BJ (cell line): ENCODE results near the gene TPRX1. TPM values are rescaled to one million over a fixed set of nuclear protein-coding genes. Genes with fewer than 3 reads are reported as not detected.

Source experiments
- CTCF ChIA-PET: fragments of 350-600 bp; formaldehyde crosslinking; extraction: SDS; loops from one replicate; lab custom pipeline; 2021; ENCODE audit warnings: antibody characterized with exemption, inconsistent platforms; lab: Yijun Ruan, JAX
- POLR2A ChIA-PET: fragments of 300-600 bp; sonication (Branson Sonifier 250); formaldehyde crosslinking; extraction: SDS; loops from one replicate; lab custom pipeline; 2021; ENCODE audit warnings: antibody characterized with exemption; lab: Charles Lee
- DNase-seq: peaks from one replicate; pipeline ENCODE4 v3.0.0-alpha.2; 2011; ENCODE audit warnings: low read depth
- H3K27me3 ChIP-seq: 2 replicates; pipeline ENCODE4 v1.6.0; 2011; ENCODE audit warnings: low read length; ENCODE audit not compliant: control insufficient read depth, insufficient read depth
- H3K36me3 ChIP-seq: 2 replicates; pipeline ENCODE4 v1.5.1; 2011; ENCODE audit warnings: low read length; ENCODE audit not compliant: control insufficient read depth, insufficient read depth
- H3K4me3 ChIP-seq: 2 replicates; pipeline ENCODE4 v1.5.1; 2011; ENCODE audit warnings: low read depth, mild to moderate bottlenecking, control low read depth, low read length
- polyA plus RNA-seq: library from polyadenylated mRNA; depleted of rRNA; stranded (reverse); fragments of >200 nt; gene quantifications from 2 replicates; pipeline ENCODE4 v1.2.3, GENCODE V29; 2011
- TF ChIP-seq, protein P1 (sequence below): IDR thresholded peaks from 2 replicates; pipeline ENCODE4 v1.5.1; 2011; ENCODE audit warnings: low read depth, mild to moderate bottlenecking, control low read depth, inconsistent platforms, low read length, moderate library complexity; ENCODE audit not compliant: insufficient read depth

The TPRX1 gene
- polyA plus RNA-seq, 1 experiment, result not detected

DNA sequence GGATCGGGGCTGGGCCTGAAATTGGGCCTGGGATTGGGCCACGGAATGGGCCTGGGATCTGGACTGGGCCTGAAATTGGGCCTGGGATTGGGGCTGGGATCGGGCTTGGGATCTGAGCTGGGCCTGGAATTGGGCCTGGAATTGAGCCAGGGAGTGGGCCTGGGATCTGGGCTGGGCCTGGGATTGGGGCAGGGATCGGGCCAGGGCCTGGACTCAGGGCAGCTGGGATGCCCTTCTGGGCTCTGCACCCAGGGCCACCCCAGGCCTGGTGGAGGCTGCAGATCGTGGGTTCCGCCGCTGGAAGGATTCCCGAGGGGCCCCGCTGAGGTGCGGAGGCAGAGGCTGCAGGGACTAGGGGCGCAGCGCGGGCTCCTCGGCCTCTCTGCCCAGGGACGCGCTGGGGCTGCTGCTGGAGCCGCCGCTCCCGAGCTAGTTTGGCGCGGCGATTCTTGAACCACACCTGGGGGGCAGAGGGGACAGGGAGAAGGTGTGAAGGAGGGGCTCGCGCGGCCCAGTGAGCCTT, 1.8 kb downstream of the TPRX1 start:
- no peak for DNase-seq
- ChIA-PET POLR2A (no interaction called here), CTCF (interaction anchor here (1.1 kb wide), 1 partner anchor 67 kb away, joined by 3 read pairs; no protein-coding TSS in a partner anchor)
- no peak overlapping the region for H3K4me3 ChIP-seq
- no peaks in the 10 kb centered on the region for H3K36me3 ChIP-seq
- peaks cover 1% of the 10 kb centered on the region for H3K27me3 ChIP-seq
- TF ChIP-seq, protein P1, sequence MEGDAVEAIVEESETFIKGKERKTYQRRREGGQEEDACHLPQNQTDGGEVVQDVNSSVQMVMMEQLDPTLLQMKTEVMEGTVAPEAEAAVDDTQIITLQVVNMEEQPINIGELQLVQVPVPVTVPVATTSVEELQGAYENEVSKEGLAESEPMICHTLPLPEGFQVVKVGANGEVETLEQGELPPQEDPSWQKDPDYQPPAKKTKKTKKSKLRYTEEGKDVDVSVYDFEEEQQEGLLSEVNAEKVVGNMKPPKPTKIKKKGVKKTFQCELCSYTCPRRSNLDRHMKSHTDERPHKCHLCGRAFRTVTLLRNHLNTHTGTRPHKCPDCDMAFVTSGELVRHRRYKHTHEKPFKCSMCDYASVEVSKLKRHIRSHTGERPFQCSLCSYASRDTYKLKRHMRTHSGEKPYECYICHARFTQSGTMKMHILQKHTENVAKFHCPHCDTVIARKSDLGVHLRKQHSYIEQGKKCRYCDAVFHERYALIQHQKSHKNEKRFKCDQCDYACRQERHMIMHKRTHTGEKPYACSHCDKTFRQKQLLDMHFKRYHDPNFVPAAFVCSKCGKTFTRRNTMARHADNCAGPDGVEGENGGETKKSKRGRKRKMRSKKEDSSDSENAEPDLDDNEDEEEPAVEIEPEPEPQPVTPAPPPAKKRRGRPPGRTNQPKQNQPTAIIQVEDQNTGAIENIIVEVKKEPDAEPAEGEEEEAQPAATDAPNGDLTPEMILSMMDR, result no peak

DNA sequence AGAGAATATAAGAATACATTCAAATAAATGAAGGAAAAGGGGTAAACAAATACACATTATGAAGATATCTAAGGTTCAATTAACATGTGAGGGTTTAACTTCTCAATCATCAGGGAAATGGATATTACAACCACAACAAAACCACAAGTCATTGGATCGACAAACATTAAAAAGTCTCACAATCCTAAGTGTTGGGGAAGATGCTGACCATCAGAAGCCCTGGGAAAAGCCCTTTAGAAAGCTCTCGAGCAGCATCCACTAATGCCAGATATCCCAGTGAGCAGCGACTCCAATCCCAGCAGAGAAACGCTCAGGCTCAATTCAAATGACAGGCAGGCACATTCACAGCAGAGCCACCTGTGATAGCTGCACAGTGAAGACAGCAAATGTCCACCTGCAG, 3.1 kb downstream of the TPRX1 start:
- CTCF ChIA-PET, result no interaction called here

DNA sequence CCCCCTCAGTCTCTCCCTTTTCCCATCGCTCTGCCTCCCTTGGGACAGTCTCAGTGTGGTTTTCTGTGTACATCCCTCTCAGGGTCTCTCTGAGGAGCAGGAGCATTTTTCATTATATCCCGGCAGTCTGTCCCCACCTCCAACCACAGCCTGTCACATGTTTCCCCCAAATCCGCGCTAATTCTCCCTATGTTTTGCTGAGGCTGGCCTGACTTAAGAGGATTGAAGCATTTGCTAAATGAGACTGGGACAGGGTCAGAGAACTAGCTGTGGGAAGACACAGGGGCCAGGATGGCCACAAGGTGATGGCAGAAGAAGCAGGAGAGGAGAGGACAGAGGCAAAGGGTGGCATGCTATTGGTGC, 5.5 kb downstream of the TPRX1 start:
- Histone ChIP-seq H3K4me3 (no peak overlapping the region), H3K27me3 (peaks cover 1% of the 10 kb centered on the region), H3K36me3 (no peaks in the 10 kb centered on the region)
- DNase-seq, result no peak
- ChIA-PET POLR2A (no interaction called here), CTCF (interaction anchor here (1.6 to 3.8 kb wide), 2 partner anchors 9 to 86 kb away, joined by 5 to 12 read pairs; no protein-coding TSS in a partner anchor)
- TF ChIP-seq, protein P1, result no peak

More for the DNA sequence above, 3.1 kb downstream of the TPRX1 start:
- Histone ChIP-seq H3K27me3 (peaks cover 1% of the 10 kb centered on the region), H3K4me3 (no peak overlapping the region), H3K36me3 (no peaks in the 10 kb centered on the region)
- no peak for DNase-seq
- TF ChIP-seq, protein P1, result no peak
- POLR2A ChIA-PET, result no interaction called here

DNA sequence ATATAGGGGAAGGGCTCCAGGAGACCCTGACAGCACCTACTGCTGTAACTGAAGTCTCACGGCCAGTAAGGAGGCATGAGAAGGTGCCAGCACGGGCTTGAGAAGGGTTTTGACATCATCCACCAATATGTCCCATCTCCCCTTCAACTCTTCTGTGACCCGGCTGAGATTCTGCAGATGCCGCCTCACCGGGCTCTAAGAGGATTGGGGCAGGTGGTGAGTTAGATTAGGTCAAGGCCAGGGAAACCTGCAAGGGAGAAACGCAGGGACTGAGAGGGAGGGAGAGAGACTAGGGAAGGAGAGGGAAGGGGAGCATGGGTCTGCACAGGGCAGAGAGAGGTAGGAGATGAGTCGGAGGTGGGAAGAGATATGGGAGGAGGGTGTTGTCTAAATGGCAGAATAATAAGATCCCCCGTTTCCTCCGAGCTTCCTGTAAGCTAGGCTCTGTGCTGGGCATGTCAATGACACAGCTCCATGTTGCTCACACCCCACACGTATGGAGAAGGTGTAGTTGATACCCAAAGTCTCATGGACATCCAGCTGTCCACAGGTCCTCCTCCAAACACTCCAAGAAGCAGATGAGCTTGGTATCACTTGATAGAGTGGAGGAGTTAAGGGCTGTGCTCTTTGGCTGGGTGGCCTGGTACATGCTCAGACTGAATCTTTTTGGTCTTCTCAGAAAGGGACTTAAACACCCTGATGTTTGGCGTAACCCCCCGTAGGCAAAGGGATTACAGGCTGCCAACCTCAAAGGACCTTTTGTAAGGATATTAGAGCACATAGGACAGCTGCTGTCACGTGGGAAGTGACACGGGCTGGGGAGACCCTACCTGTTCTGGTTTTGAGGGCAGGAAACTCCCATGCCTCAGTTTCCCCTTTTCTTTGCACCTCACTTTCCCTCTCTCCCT, 6.1 kb downstream of the TPRX1 start:
- ChIA-PET CTCF (interaction anchor here (0.6 to 3.8 kb wide), 2 partner anchors 9 to 46 kb away, joined by 3 to 12 read pairs; no protein-coding TSS in a partner anchor), POLR2A (no interaction called here)
- Histone ChIP-seq H3K36me3 (no peaks in the 10 kb centered on the region), H3K27me3 (peaks cover 1% of the 10 kb centered on the region), H3K4me3 (no peak overlapping the region)
- TF ChIP-seq, protein P1, result no peak
- no peak for DNase-seq

DNA sequence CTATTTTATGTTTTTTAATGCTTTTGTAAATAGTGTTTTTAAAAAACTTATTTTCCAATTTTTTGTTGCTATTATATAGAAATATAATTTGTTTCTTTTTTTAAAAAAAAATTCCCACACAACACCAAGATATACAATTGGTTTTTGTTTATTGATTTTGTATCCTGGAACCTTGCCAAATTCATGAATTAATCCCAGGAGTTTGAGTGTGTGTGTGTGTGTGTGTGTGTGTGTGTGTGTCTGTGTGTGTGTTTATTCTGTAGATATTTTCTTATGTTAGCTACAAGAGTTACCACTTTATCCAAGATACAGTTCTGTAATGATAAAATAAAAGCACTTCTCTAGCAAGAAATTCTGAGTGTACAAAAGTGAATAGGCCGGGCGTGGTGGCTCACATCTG, 7.6 kb downstream of the TPRX1 start:
- DNase-seq, result no peak
- Histone ChIP-seq H3K4me3 (no peak overlapping the region), H3K36me3 (no peaks in the 10 kb centered on the region), H3K27me3 (peaks cover 1% of the 10 kb centered on the region)
- TF ChIP-seq, protein P1, result no peak
- ChIA-PET CTCF (interaction anchor here (0.6 to 2.3 kb wide), 5 partner anchors 9 to 83 kb away, joined by 3 to 5 read pairs (median 3); partner anchors contain the start of gene EHD2), POLR2A (no interaction called here)
